ENCODE data around the gene CDHR3.

The CDHR3 gene

DNA sequence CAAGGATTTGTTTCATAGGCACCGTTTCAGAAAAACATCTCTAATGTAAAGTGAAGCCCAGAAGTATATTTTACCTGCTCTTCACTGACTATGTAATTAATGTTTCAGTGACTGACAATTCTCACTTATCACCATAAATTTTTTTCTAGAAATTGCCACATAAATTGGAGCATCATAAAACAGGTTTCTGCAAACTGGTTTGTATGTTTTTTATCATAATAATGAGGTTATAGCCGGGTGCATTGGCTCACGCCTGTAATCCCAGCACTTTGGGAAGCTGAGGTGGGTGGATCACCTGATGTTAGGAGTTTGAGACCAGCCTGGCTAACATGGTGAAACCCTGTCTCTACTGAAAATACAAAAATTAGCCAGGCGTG lies 109.6 kb downstream of the CDHR3 start:
- TF ChIP-seq, protein P1, sequence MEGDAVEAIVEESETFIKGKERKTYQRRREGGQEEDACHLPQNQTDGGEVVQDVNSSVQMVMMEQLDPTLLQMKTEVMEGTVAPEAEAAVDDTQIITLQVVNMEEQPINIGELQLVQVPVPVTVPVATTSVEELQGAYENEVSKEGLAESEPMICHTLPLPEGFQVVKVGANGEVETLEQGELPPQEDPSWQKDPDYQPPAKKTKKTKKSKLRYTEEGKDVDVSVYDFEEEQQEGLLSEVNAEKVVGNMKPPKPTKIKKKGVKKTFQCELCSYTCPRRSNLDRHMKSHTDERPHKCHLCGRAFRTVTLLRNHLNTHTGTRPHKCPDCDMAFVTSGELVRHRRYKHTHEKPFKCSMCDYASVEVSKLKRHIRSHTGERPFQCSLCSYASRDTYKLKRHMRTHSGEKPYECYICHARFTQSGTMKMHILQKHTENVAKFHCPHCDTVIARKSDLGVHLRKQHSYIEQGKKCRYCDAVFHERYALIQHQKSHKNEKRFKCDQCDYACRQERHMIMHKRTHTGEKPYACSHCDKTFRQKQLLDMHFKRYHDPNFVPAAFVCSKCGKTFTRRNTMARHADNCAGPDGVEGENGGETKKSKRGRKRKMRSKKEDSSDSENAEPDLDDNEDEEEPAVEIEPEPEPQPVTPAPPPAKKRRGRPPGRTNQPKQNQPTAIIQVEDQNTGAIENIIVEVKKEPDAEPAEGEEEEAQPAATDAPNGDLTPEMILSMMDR (IDR thresholded peaks at IDR 0.05; ENCODE audit: low read depth, low read length, missing control alignments): no peak
- H3K4me3 ChIP-seq (ENCODE audit: low read depth, low read length): no peak overlapping the region
- DNase-seq (ENCODE audit: low read depth): no peak

DNA sequence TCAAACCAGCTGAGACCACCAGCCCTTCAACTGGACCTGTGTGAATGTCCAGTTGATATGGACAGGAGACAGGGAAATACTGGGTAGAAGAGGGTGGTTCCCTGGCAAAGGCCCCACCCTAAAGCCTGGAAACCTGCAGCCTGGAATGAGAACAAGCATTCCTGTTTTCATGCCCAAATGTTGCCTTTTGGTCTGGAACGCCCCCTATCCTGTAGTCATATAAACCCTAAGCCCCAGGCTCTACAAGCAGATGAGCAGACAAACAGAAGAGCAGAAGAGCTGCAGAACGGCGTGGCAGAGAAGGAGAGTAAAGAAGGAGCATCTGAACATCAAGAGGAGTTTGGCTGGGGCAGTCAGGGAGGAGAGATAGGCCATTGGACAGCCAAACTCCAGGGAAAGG lies 110.6 kb downstream of the CDHR3 start:
- no peak for DNase-seq (ENCODE audit: low read depth)
- H3K4me3 ChIP-seq (ENCODE audit: low read depth, low read length): no peak overlapping the region
- TF ChIP-seq, protein P1 (IDR thresholded peaks at IDR 0.05; ENCODE audit: low read depth, low read length, missing control alignments): no peak

DNA sequence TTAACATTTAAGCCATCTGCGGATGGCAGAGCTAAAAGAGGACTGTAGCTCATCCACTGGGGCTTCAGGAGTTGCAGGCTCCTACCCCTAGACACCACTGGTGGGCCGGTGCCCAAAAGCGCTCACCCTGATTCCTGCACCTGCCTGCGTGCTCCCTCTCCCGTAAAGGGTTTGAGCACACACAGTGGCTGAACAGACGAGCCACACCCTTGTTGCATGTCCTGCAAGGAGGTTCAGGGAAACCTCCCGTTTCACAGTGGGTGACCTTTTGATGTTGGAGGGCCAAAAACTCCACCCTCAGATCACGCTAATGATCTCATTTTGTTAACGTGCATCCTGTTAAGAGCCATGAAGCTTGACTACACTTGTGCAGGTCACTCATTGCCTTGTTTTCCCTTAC lies 111.2 kb downstream of the CDHR3 start:
- no peak overlapping the region for H3K4me3 ChIP-seq (ENCODE audit: low read depth, low read length)
- TF ChIP-seq, protein P1 (IDR thresholded peaks at IDR 0.05; ENCODE audit: low read depth, low read length, missing control alignments): peak; percentile 23
- DNase-seq (ENCODE audit: low read depth): no peak

DNA sequence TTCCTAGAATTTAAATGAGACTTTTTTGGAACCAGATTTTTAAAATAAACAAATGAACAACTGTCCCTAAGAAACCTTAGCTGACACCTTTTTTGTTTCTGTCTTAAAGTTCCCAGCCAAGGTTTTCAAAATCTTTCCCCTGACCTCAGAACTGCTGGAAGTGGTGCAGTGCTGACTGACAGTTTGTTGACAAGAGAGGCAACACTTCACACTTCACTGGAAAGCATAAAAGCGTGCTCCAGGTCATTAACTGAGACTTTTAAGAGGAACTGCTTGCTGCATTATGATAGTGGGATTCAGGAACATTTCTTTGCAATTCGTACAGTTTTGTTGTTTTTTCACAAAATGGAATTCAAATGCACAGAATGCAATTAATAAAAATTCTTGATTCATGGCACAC lies 112.9 kb downstream of the CDHR3 start:
- no peak for DNase-seq (ENCODE audit: low read depth)
- TF ChIP-seq, protein P1 (IDR thresholded peaks at IDR 0.05; ENCODE audit: low read depth, low read length, missing control alignments): no peak
- no peak overlapping the region for H3K4me3 ChIP-seq (ENCODE audit: low read depth, low read length)

DNA sequence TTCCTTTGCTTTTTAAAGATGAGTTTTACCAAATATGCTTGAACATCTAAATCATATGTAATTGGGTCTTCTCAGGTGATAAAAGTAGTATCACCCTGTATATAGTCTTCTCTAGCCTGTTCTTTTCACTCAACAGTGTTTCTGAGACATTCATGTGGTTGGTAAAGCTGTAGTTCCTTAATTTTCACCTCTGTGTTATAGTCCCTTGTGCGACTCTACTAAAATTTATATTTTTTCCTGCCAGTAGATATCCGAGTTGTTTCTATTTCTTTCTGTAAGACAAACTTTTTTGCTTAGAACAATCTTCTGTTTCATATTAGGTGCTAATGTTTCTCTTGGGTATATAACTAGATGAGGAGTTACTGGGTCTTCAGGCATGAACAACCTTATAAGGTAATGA lies 113.5 kb downstream of the CDHR3 start:
- DNase-seq (ENCODE audit: low read depth): no peak
- H3K4me3 ChIP-seq (ENCODE audit: low read depth, low read length): no peak overlapping the region
- TF ChIP-seq, protein P1 (IDR thresholded peaks at IDR 0.05; ENCODE audit: low read depth, low read length, missing control alignments): no peak

DNA sequence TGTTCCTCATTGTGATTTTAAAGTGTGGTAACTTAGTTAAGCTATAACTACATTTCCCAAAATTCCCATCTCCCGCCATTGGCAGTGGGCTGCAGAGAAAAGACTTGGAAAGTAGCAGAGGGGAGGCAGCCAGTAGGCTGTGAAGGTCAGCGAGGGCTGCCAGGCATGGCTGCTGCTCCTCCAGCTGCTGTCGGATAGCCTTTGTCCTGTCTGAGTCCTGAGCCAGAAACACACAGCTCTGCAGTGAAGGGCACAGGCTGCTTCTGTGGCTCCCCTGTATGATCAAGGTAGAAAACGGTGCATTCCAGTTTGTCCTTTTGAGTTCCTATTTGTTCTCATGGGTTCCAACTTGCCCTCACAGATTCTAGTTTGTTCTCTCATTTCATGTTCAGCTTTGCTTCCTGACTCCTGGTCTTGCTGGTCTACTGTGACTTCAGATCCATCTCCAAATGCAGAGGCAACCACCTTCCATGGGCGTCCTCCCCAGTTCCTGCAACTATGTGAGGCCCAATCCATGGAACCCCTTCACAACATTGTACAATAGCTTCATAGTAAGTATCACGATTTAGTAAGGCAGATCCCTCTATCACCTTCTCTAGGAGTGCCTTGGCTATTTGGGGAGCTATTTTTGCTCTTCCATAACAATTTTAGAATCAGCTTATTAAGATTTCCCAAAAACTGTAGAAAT lies 117.4 kb downstream of the CDHR3 start:
- DNase-seq (ENCODE audit: low read depth): no peak
- no peak overlapping the region for H3K4me3 ChIP-seq (ENCODE audit: low read depth, low read length)
- TF ChIP-seq, protein P1 (IDR thresholded peaks at IDR 0.05; ENCODE audit: low read depth, low read length, missing control alignments): no peak
